ENCODE results near the gene ST6GAL2.

Gene ST6GAL2

GRCh38 chr2:106816974-106817373 lies 69.0 kb downstream of the ST6GAL2 start:
- H3K27ac ChIP-seq, result no peak overlapping the region
- ChIA-PET CTCF (no interaction called here), POLR2A (ENCODE audit: low non-redundant PET) (no interaction called here)
- TF ChIP-seq CTCF (conservative IDR thresholded peaks at IDR 0.05; ENCODE audit: low read depth), result no peak
- DNase-seq (ENCODE audit: low spot score), result no peak

GRCh38 chr2:106812841-106813240 lies 73.1 kb downstream of the ST6GAL2 start:
- POLR2A ChIA-PET (ENCODE audit: low non-redundant PET), result no interaction called here
- DNase-seq (ENCODE audit: low spot score), result no peak
- no peak for TF ChIP-seq CTCF (conservative IDR thresholded peaks at IDR 0.05; ENCODE audit: low read depth)
- CTCF ChIA-PET, result no interaction called here
- no peak overlapping the region for H3K27ac ChIP-seq

GRCh38 chr2:106812383-106812782 lies 73.6 kb downstream of the ST6GAL2 start:
- POLR2A ChIA-PET (ENCODE audit: low non-redundant PET), result no interaction called here
- H3K27ac ChIP-seq, result no peak overlapping the region
- no peak for DNase-seq (ENCODE audit: low spot score)
- TF ChIP-seq CTCF (conservative IDR thresholded peaks at IDR 0.05; ENCODE audit: low read depth), result no peak
- CTCF ChIA-PET, result no interaction called here

GRCh38 chr2:106805716-106806115 lies 80.3 kb downstream of the ST6GAL2 start:
- ChIA-PET POLR2A (ENCODE audit: low non-redundant PET) (no interaction called here), CTCF (no interaction called here)
- no peak for TF ChIP-seq CTCF (conservative IDR thresholded peaks at IDR 0.05; ENCODE audit: low read depth)
- H3K27ac ChIP-seq, result no peak overlapping the region
- DNase-seq (ENCODE audit: low spot score), result no peak

GRCh38 chr2:106804161-106804560 lies 81.8 kb downstream of the ST6GAL2 start:
- ChIA-PET CTCF (no interaction called here), POLR2A (ENCODE audit: low non-redundant PET) (no interaction called here)
- no peak for DNase-seq (ENCODE audit: low spot score)
- no peak overlapping the region for H3K27ac ChIP-seq
- TF ChIP-seq CTCF (conservative IDR thresholded peaks at IDR 0.05; ENCODE audit: low read depth), result no peak

- no peak for TF ChIP-seq CTCF (conservative IDR thresholded peaks at IDR 0.05; ENCODE audit: low read depth)
- CTCF ChIA-PET, result no interaction called here
- POLR2A ChIA-PET (ENCODE audit: low non-redundant PET), result no interaction called here
- no peak for DNase-seq (ENCODE audit: low spot score)
- no peak overlapping the region for H3K27ac ChIP-seq
These were observed 84.9 kb downstream of the ST6GAL2 start for GRCh38 chr2:106800976-106801655.
